Esophagus muscularis mucosa (tissue), 4 donors: Measurements from ENCODE around the gene S100A7A.

Experiments used
- CTCF ChIP-seq, 3 experiments: fragments of 200-600 bp in 2 of 3; fragments of 450-650 bp in 1 of 3; sonication (generic) in 2 of 3; IDR thresholded peaks; one replicate each; pipeline ENCODE4 v1.5.1; 2017 to 2019; ENCODE audit warnings: antibody characterized with exemption in 3 of 3, mild to moderate bottlenecking in 2 of 3, moderate library complexity in 1 of 3
- EP300 ChIP-seq: sonication (generic); formaldehyde crosslinking; IDR thresholded peaks from one replicate; pipeline ENCODE4 v1.6.1; 2017; ENCODE audit warnings: antibody characterized with exemption
- POLR2A ChIP-seq: fragments of 450-650 bp; IDR thresholded peaks from one replicate; pipeline ENCODE4 v1.6.1; 2017; ENCODE audit warnings: antibody characterized with exemption, moderate library complexity, mild to moderate bottlenecking, low read depth
- POLR2AphosphoS5 ChIP-seq, 2 donors: sonication (generic); formaldehyde crosslinking; IDR thresholded peaks; one replicate each; pipeline ENCODE4 v1.6.1; 2017; ENCODE audit warnings: antibody characterized with exemption in 2 of 2

GRCh38 chr1:153392258-153392657 lies 24.1 kb upstream of the S100A7A start:
- TF ChIP-seq POLR2A (no peak), CTCF (IDR thresholded peaks at IDR 0.05) (no peak), EP300 (no peak), POLR2AphosphoS5 (IDR thresholded peaks at IDR 0.05) (no peak)
